Kidney capillary endothelial cell (primary cell): ENCODE data around the gene F2.
"Not testable (repeated sequence)": the region's sequence is repeated elsewhere in the genome, so short reads cannot be mapped to it uniquely, and the experiment has no call there.

Experiments
- DNase-seq: peaks from one replicate; pipeline ENCODE4 v3.0.0-alpha.2; 2018; ENCODE audit warnings: low spot score

The F2 gene

GRCh38 chr11:46719048-46719542, at the start of gene F2:
TSS of gene F2 (plus strand) at chr11:46719213. CDS start at chr11:46719236, 23 bp downstream.
- no peak for DNase-seq

- no peak for DNase-seq
These were observed 49.3 kb upstream of the F2 start for GRCh38 chr11:46669711-46670139.

DNA sequence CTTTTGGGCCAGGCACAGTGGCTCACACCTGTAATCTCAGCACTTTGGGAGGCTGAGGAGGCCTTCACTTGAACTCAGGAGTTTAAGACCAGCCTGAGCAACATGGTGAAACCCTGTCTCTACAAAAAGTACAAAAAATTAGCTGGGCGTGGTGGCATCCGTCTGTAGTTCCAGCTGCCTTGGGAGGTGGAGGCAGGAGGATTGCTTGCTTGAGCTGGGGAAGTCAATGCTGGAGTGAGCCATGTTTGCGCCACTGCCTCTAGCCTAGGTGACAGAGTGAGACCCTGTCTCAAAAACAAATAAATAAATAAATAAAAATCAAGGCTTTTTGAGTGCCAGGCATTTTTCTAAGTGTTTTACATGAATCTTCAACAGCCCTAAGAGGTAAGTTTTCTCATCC, 48.5 kb upstream of the F2 start:
- DNase-seq, result not testable (repeated sequence)

GRCh38 chr11:46671958-46672315, 47.1 kb upstream of the F2 start:
- DNase-seq, result no peak

- DNase-seq, result no peak
These were observed 46.6 kb upstream of the F2 start for GRCh38 chr11:46672381-46672839.

DNA sequence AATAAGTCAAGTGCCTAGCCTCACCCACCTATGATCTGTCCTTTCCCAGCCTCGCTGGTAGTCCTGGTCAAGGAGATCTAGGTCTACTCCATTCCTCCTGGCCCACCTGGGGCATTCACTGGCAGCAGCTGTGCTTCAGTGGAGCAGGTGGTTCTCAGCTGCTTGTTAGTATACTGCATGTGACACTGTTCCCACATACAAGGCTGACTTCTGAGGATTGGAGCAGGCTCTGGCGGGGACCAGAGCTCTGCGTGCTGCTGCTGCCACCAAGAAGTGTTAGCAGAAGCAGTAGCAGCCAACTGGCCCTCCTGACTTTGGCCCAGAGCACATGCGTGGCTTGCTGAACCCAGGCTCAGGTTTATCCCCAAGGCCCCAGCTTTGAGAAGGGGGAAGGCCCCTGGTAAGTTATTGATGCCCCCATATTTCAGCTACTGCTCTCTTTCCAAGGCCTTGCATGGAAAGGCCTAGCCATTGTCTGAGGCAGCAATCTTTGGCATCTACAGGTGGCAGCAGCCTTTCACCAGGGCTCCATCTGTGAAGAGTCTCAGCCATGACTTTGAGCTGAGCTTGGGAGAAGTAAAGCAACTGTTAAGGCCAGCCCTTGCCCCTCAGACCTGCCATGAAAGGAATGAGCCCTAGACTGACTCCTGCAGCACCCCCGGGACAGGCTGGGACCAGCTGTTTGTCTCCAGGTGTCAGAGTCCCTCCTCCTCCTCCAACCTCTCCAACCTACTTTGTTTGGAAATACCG, 45.1 kb upstream of the F2 start:
- no peak for DNase-seq

- no peak for DNase-seq
These were observed 44.3 kb upstream of the F2 start for GRCh38 chr11:46674463-46675287.

DNA sequence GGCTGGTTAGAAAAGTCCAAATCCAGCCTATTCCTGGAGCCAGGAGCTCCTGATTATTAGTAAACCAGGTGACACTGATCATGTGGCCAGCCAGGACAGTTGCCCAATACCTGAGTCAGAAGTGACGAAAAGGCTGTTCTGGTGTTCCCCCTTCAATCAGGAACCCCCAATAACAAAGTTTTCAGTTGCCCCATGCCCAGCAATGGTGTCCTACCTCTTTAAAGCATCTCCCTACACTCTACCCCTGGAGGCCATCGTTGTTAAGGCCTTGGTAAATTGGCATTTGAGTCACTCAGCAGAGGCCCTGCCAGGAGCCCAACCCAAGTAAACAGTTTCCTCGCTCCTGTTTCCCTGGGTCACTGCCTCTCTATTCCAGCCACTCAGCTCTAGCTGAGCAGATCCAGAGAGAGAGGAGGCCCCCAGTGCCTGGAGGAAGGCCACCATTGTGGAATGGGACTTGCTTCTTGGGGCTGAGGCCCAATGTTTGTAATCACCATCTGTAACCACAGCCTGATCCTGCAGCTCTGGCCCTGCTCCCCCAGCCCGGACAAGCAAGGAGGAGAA, 43.6 kb upstream of the F2 start:
- DNase-seq, result no peak

DNA sequence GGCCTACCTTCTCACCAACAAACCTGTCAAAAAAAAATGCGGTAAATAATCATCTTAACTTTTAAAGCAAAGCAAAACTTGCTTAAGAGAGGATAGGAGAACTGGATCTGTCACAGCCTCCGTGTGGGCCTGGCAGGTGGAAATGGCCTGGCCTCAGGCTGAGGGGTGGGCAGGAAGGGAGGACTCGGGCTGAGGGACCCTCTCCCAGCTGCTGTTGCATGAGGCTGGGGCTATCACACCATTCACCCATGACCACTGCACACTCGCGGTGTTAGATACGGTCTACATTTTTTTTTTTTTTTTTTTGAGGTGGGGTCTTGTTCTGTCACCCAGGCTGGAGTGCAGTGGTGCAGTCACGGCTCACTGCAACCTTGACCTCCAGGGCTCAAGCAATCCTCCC, 43.1 kb upstream of the F2 start:
- DNase-seq, result no peak

DNA sequence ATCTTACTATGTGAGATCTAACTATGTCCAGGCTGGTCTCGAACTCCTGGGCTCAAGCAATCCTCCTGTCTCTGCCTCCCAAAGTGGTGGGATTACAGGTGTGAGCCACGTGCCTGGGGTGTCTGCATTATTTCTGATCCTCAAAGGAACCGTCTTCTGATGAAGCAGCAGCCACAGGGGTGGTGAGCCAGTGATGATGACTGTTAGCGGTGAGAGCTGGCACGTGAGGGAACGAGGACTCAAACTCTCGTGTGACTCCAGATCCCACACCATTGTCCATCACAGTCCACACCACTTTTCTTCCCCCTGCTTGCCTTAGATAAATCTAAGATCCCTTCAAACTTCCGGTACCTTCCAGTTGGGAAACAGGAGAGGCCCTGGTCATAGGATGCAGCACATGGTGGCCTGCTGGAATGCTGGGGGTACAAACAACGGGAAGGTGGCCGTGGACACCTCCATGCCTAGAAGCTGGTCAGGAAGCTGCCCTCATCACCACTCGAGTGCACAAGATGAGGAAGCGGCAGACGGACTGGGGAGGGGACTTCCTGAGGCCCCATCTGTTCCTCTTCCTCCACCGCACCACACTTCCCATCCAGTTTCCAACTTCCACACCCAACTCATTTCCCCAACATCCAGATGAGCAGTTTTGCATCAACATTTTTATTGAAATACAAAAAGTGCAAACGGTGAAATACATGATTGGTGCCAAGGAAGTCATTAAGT, 42.4 kb upstream of the F2 start:
- DNase-seq, result no peak

GRCh38 chr11:46677169-46677568, 41.8 kb upstream of the F2 start:
- no peak for DNase-seq

DNA sequence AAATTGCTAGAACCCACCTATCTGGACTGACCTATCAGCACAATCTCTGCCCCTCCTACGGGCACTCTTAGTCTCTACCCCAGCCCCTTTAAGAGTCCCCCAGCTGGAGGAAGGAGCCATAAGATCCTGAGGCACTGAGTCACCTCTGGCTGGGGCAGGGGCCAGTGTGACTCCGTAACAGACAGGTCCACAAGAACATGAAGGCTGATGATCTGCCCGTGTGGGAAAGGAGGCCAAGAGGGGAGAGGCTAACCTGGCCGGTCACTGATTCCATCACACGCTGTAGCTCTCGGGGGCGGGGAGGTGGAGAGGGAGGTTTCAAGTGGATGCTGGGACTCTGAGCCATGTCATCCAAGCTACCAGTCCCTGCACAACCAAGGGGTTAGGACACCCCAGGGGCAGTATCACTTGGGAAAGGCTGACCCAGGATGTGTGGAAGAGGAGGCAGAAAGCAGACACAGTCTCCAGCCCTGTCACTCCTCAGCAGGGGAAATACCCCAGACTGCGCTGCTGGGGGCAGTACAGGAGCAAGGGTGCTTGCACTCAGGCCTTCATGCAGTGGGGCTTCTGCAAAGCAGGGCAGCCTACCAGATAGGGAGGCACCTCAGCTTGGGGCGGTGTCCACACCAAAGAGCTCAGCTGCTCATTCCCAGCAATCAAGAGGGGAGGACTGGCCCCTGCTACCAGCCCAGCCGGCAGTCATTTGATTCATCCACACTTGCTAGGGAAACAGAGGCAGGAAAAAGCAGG, 40.8 kb upstream of the F2 start:
- DNase-seq, result no peak

GRCh38 chr11:46678741-46679130, 40.3 kb upstream of the F2 start:
- DNase-seq, result no peak

GRCh38 chr11:46679241-46680163, 39.5 kb upstream of the F2 start:
- no peak for DNase-seq

- DNase-seq, result no peak
These were observed 38.8 kb upstream of the F2 start for GRCh38 chr11:46680164-46680760.

DNA sequence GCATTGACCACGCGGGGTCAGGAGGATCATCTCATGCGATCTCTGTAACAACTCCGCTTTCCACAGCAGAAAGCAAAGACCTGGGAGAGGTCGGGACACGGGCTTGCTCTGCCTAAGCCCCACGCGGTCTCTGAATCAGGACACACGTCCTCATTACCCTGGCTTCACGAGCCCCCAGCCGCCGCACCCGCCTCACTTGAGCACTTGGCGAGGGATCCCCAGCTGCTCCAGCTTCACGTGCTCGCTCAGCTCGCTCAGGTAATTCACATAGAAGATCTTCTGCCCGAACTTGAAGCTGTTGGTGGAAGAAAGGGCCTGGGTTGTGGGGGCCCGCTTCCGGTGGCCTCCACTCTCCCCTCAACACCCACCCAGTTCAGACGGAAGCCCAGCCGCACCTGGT, 38.2 kb upstream of the F2 start:
- DNase-seq, result no peak

DNA sequence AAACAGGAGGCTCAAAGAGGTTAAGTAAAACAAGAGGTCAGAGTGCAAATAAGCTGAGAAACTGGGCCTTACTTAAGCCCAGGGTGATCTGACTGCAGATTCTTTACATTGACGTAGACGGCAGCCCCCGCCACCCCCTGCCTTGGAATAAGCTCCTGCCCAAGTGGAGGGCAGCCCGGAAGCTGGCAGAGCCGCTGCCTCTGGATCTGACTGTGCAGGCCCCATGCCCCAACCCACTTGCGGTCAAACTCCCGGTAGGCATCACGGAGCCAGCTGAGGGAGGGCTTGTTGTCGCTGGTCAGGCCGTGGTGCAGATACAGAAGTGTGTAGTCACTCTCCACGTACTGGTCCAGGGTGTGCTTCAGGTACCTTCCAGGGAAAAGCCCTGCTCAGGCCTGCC, 37.2 kb upstream of the F2 start:
- DNase-seq, result no peak

- no peak for DNase-seq
These were observed 36.0 kb upstream of the F2 start for GRCh38 chr11:46682773-46683752.

GRCh38 chr11:46684367-46684766, 34.6 kb upstream of the F2 start:
- no peak for DNase-seq
